ENCODE data around the gene DAAM2. TPM values are rescaled to one million over a fixed set of nuclear protein-coding genes. Genes with fewer than 3 reads are reported as not detected.

DAAM2 gene
- total and polyA plus RNA-seq, 9 of the 15 experiments (the other 6 are each of a cell fraction or from before 2014, with no cell fraction given), result 0.01 to 0.07 TPM; not detected in 7

GRCh38 chr6:39830444-39830843, 38.3 kb downstream of the DAAM2 start:
- BruUV-seq (replicated peaks), result no TSS peak
- Histone ChIP-seq H3K27ac (ENCODE audit: extremely low read depth, low read depth, low read length) (no peak overlapping the region), H2AFZ (ENCODE audit: low read depth, low read length) (no peak overlapping the region), H3K9me3 (replicated peaks; ENCODE audit: control insufficient read depth, insufficient read depth, low read depth, low read length) (no peaks in the 10 kb centered on the region), H3K79me2 (ENCODE audit: control insufficient read depth, insufficient read depth, low read length) (no peaks in the 10 kb centered on the region), H3K4me2 (ENCODE audit: insufficient read depth, low read length) (no peak overlapping the region), H3K27me3 (ENCODE audit: control insufficient read depth in 2 of 2, insufficient read depth in 2 of 2, low read length in 2 of 2) (peaks cover 7 to 35% of the 10 kb centered on the region in 2 experiments; a peak in 4 of 5 replicates), H3K4me1 (replicated peaks in 1 of 2; ENCODE audit: control insufficient read depth in 2 of 2, insufficient read depth in 2 of 2, low read length in 2 of 2) (no peaks in the 10 kb centered on the region; a peak in 1 of 5 replicates), H4K20me1 (replicated peaks; ENCODE audit: control insufficient read depth, insufficient read depth, low read length) (no peaks in the 10 kb centered on the region; the same call in 1 of the 2 replicates), H3K36me3 (ENCODE audit: control insufficient read depth, insufficient read depth, low read length) (no peaks in the 10 kb centered on the region), H3K9ac (ENCODE audit: insufficient read depth in 1 of 2, low read depth in 2 of 2, low read length in 2 of 2) (no peak overlapping the region; a peak in 1 of 4 replicates), H3K4me3 (no peak overlapping the region), H3K9me1 (ENCODE audit: control insufficient read depth, insufficient read depth, low read length) (no peaks in the 10 kb centered on the region)
- ATAC-seq (no peak), DNase-seq (ENCODE audit: extremely low read depth in 1 of 4, low spot score in 3 of 4) (no peak), FAIRE-seq (no peak)
- WGBS (ENCODE audit: insufficient coverage, low coverage, missing lambda C conversion rate), result 4% methylated on average over 6 of the region's 7 CpGs
- ChIA-PET POLR2A (no interaction called here), CTCF (ENCODE audit: low intra/inter-chr PET ratio) (no interaction called here)
- in situ Hi-C loops (cut with MboI), result no loop called here
- no peak for TF ChIP-seq TEAD4 (IDR thresholded peaks at IDR 0.05; ENCODE audit: low read length)
- TF ChIP-seq TEAD4 (CRISPR knock-in tag; IDR thresholded peaks at IDR 0.05; ENCODE audit: borderline replicate concordance), result no peak
- no peak for TF ChIP-seq ZFP30 (CRISPR knock-in tag; IDR thresholded peaks at IDR 0.05; ENCODE audit: borderline replicate concordance)
- TF ChIP-seq PKNOX1 (IDR thresholded peaks at IDR 0.05), result no peak
- no peak for TF ChIP-seq ZFP91 (CRISPR knock-in tag; IDR thresholded peaks at IDR 0.05)
- no peak for TF ChIP-seq ESRRA (IDR thresholded peaks at IDR 0.05; ENCODE audit: borderline replicate concordance, low read depth)
- TF ChIP-seq GABPA (tag; conservative IDR thresholded peaks at IDR 0.05; ENCODE audit: low read depth), result no peak
- TF ChIP-seq ZFP36 (IDR thresholded peaks at IDR 0.05; ENCODE audit: low read depth, low read length, partially characterized antibody), result no peak
- TF ChIP-seq TAF7 (tag; IDR thresholded peaks at IDR 0.05), result no peak
- no peak for TF ChIP-seq ZBTB43 (CRISPR knock-in tag; IDR thresholded peaks at IDR 0.05)
- TF ChIP-seq ATF6 (CRISPR knock-in tag; IDR thresholded peaks at IDR 0.05), result no peak
- TF ChIP-seq ZNF740 (CRISPR knock-in tag; IDR thresholded peaks at IDR 0.05), result no peak
- no peak for TF ChIP-seq ZNF740 (tag; IDR thresholded peaks at IDR 0.05)
- no peak for TF ChIP-seq ATF1 (CRISPR knock-in tag; IDR thresholded peaks at IDR 0.05)
- no peak for TF ChIP-seq ATF1 (tag; IDR thresholded peaks at IDR 0.05)
- intact Hi-C loops (cut with micrococcal nuclease), result no loop called here
